Panc1 (cell line): ENCODE results near the gene SH2D3C. TPM values are rescaled to one million over a fixed set of nuclear protein-coding genes. Genes with fewer than 3 reads are reported as not detected.

ENCODE experiments used
- ATAC-seq: fragments of 200-7000 bp; cut with Tn5 transposase; 2 replicates; pipeline ENCODE4 v1.9.1; 2020; ENCODE audit warnings: mild to moderate bottlenecking, moderate library complexity
- BruUV-seq: library from RNA; stranded (reverse); fragments of 400-500 nt; replicated peaks from 2 replicates; lab custom pipeline; 2021; lab: Mats Ljungman, UMichigan
- CTCF ChIA-PET: fragments of 300-600 bp; sonication (Branson Sonifier 250); formaldehyde crosslinking; loops from one replicate; lab custom pipeline; 2022; ENCODE audit warnings: antibody characterized with exemption; lab: Charles Lee
- POLR2A ChIA-PET: fragments of 300-600 bp; sonication (Branson Sonifier 250); formaldehyde crosslinking; loops from one replicate; lab custom pipeline; 2022; ENCODE audit warnings: antibody characterized with exemption; lab: Charles Lee
- DNase-seq: peaks from one replicate; pipeline ENCODE4 v3.0.0-alpha.2; 2010; ENCODE audit warnings: low read depth, low spot score
- H3K27ac ChIP-seq: 2 replicates; pipeline ENCODE4 v1.5.1; 2011; ENCODE audit warnings: mild to moderate bottlenecking, low read length, inconsistent platforms
- H3K27me3 ChIP-seq: fragments of 200-500 bp; sonication (Bioruptor generic); 2 replicates; pipeline ENCODE4 v1.6.0; 2014; ENCODE audit warnings: low read length, inconsistent platforms; ENCODE audit not compliant: control insufficient read depth, insufficient read depth
- H3K36me3 ChIP-seq: fragments of 200-500 bp; sonication (Bioruptor generic); 2 replicates; pipeline ENCODE4 v1.5.1; 2014; ENCODE audit warnings: inconsistent platforms, mild to moderate bottlenecking, low read length, moderate library complexity; ENCODE audit not compliant: control insufficient read depth, insufficient read depth
- H3K4me1 ChIP-seq: 2 replicates; pipeline ENCODE4 v1.5.1; 2011; ENCODE audit warnings: inconsistent platforms, mild to moderate bottlenecking, low read length, moderate library complexity; ENCODE audit not compliant: control insufficient read depth, insufficient read depth
- H3K4me3 ChIP-seq, 2 experiments: 2 replicates each; pipeline ENCODE4 v1.5.1; 2011 to 2012; ENCODE audit warnings: low read depth in 2 of 2, low read length in 2 of 2, mild to moderate bottlenecking in 2 of 2, inconsistent platforms in 1 of 2, moderate library complexity in 1 of 2
- H3K9me3 ChIP-seq: fragments of 200-500 bp; sonication (Bioruptor generic); 2 replicates; pipeline ENCODE4 v1.5.1; 2014; ENCODE audit warnings: low read depth, mild to moderate bottlenecking, inconsistent platforms, low read length, moderate library complexity; ENCODE audit not compliant: control insufficient read depth, insufficient read depth
- CTCF ChIP-seq: fragments of 450-650 bp; IDR thresholded peaks from 2 replicates; pipeline ENCODE4 v1.5.1; 2017; ENCODE audit warnings: mild to moderate bottlenecking
- POLR2AphosphoS5 ChIP-seq: IDR thresholded peaks from 2 replicates; pipeline ENCODE4 v1.6.1; 2012; ENCODE audit warnings: mild to moderate bottlenecking, low read depth, low read length, moderate library complexity
- SIN3A ChIP-seq: IDR thresholded peaks from 2 replicates; pipeline ENCODE4 v1.6.1; 2012; ENCODE audit warnings: low read depth, mild to moderate bottlenecking, low read length, moderate library complexity, borderline replicate concordance; ENCODE audit not compliant: insufficient read depth
- TCF7L2 ChIP-seq: IDR thresholded peaks from 2 replicates; pipeline ENCODE4 v1.6.1; 2011; ENCODE audit warnings: mild to moderate bottlenecking, low read depth, low read length, inconsistent platforms
- in situ Hi-C: cut with HindIII; loops from 2 replicates; pipeline ENCODE4 v1.10.0; 2016; ENCODE audit warnings: low sequenced_read_pairs, low pct_unique_long_range_greater_than_20kb
- intact Hi-C: fragments of 100-400 bp; cut with micrococcal nuclease; formaldehyde crosslinking; loops from one replicate; pipeline ENCODE4 v1.10.0; 2022; ENCODE audit not compliant: unreplicated experiment
- total RNA-seq: library from RNA; stranded (reverse); gene quantifications from one replicate; pipeline ENCODE4 v1.2.1, GENCODE V29; 2021; ENCODE audit not compliant: unreplicated experiment
- TF ChIP-seq, protein P1 (sequence below), 2 experiments: IDR thresholded peaks; 2 replicates each; pipeline ENCODE4 v1.6.1; 2011 to 2012; ENCODE audit warnings: low read depth in 2 of 2, control low read depth in 1 of 2, low read length in 1 of 2, mild to moderate bottlenecking in 1 of 2, moderate library complexity in 1 of 2; ENCODE audit not compliant: insufficient read depth in 1 of 2

SH2D3C gene
- total RNA-seq, 1 experiment from 2014 or later: 0.49 TPM

GRCh38 chr9:127812011-127812410 is 33.5 kb upstream of the SH2D3C start:
- POLR2A ChIA-PET: no interaction called here
- in situ Hi-C loops: no loop called here
- DNase-seq (no peak), ATAC-seq (no peak)
- Histone ChIP-seq H3K4me1 (no peaks in the 10 kb centered on the region), H3K27ac (no peak overlapping the region), H3K27me3 (no peaks in the 10 kb centered on the region), H3K4me3 (no peak overlapping the region), H3K9me3 (no peaks in the 10 kb centered on the region), H3K36me3 (no peaks in the 10 kb centered on the region)
- BruUV-seq: no TSS peak
- intact Hi-C loops: no loop called here
- TF ChIP-seq, protein P1, sequence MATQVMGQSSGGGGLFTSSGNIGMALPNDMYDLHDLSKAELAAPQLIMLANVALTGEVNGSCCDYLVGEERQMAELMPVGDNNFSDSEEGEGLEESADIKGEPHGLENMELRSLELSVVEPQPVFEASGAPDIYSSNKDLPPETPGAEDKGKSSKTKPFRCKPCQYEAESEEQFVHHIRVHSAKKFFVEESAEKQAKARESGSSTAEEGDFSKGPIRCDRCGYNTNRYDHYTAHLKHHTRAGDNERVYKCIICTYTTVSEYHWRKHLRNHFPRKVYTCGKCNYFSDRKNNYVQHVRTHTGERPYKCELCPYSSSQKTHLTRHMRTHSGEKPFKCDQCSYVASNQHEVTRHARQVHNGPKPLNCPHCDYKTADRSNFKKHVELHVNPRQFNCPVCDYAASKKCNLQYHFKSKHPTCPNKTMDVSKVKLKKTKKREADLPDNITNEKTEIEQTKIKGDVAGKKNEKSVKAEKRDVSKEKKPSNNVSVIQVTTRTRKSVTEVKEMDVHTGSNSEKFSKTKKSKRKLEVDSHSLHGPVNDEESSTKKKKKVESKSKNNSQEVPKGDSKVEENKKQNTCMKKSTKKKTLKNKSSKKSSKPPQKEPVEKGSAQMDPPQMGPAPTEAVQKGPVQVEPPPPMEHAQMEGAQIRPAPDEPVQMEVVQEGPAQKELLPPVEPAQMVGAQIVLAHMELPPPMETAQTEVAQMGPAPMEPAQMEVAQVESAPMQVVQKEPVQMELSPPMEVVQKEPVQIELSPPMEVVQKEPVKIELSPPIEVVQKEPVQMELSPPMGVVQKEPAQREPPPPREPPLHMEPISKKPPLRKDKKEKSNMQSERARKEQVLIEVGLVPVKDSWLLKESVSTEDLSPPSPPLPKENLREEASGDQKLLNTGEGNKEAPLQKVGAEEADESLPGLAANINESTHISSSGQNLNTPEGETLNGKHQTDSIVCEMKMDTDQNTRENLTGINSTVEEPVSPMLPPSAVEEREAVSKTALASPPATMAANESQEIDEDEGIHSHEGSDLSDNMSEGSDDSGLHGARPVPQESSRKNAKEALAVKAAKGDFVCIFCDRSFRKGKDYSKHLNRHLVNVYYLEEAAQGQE (IDR thresholded peaks at IDR 0.05; ENCODE audit: insufficient read depth in 1 of 2, low read depth in 2 of 2, low read length in 1 of 2): no peak
- no peak for TF ChIP-seq POLR2AphosphoS5
- no peak for TF ChIP-seq SIN3A
- TF ChIP-seq CTCF: no peak
- no peak for TF ChIP-seq TCF7L2
- CTCF ChIA-PET: no interaction called here

- no peak for DNase-seq
- no TSS peak for BruUV-seq
- in situ Hi-C loops: no loop called here
- Histone ChIP-seq H3K4me1 (no peaks in the 10 kb centered on the region), H3K9me3 (no peaks in the 10 kb centered on the region), H3K36me3 (no peaks in the 10 kb centered on the region), H3K27me3 (no peaks in the 10 kb centered on the region), H3K4me3 (no peak overlapping the region), H3K27ac (no peak overlapping the region)
- no peak for ATAC-seq
- ChIA-PET POLR2A (no interaction called here), CTCF (interaction anchor here (0.6 kb wide), 1 partner anchor 132 kb away, joined by 3 read pairs; no protein-coding TSS in a partner anchor)
- no peak for TF ChIP-seq POLR2AphosphoS5
- TF ChIP-seq, protein P1 (IDR thresholded peaks at IDR 0.05; ENCODE audit: insufficient read depth in 1 of 2, low read depth in 2 of 2, low read length in 1 of 2): no peak
- no peak for TF ChIP-seq TCF7L2
- TF ChIP-seq SIN3A: no peak
- TF ChIP-seq CTCF: no peak
- intact Hi-C loops: no loop called here
Observed at GRCh38 chr9:127810378-127811187, 32.1 kb upstream of the SH2D3C start.
